A549 (cell line): ENCODE results near the gene KRTAP12-2.

Source experiments
- CEBPB ChIP-seq, 2 experiments: fragments of >200 bp in 1 of 2; sonication (Bioruptor Twin) in 1 of 2; formaldehyde crosslinking in 1 of 2; IDR thresholded peaks; 2 replicates each; pipeline ENCODE4 v1.6.1; 2012 to 2016
- CTCF ChIP-seq: fragments of >200 bp; sonication (Bioruptor Twin); formaldehyde crosslinking; IDR thresholded peaks from 3 replicates; pipeline ENCODE4 v1.5.1; 2016
- ELK1 ChIP-seq: fragments of 150-350 bp; IDR thresholded peaks from 2 replicates; pipeline ENCODE4 v1.6.1; 2014; ENCODE audit warnings: low read depth, mild to moderate bottlenecking, low read length
- FOSB ChIP-seq: fragments of 250-450 bp; sonication (Bioruptor Pico); IDR thresholded peaks from 2 replicates; pipeline ENCODE4 v1.5.0; 2020; ENCODE audit warnings: mild to moderate bottlenecking, moderate library complexity
- MAX ChIP-seq: IDR thresholded peaks from 2 replicates; pipeline ENCODE4 v1.6.1; 2012
- NFE2L2 ChIP-seq: fragments of 150-350 bp; conservative IDR thresholded peaks from 2 replicates; pipeline ENCODE4 v1.6.1; 2014; ENCODE audit warnings: low read length
- POLR2A ChIP-seq: IDR thresholded peaks from 2 replicates; pipeline ENCODE4 v1.6.1; 2012; ENCODE audit warnings: mild to moderate bottlenecking, low read length
- POLR2AphosphoS2 ChIP-seq: conservative IDR thresholded peaks from 2 replicates; pipeline ENCODE4 v1.6.1; 2012; ENCODE audit warnings: low read length, improper control_type of control experiment, inconsistent platforms
- RAD21 ChIP-seq, 2 experiments: fragments of >200 bp in 1 of 2; sonication (Bioruptor Twin) in 1 of 2; formaldehyde crosslinking in 1 of 2; IDR thresholded peaks in 1 of 2; conservative IDR thresholded peaks in 1 of 2; 2 replicates in 1 of 2; 3 replicates in 1 of 2; pipeline ENCODE4 v1.6.1; 2012 to 2018; ENCODE audit warnings: inconsistent platforms in 1 of 2
- RCOR1 ChIP-seq: fragments of 150-350 bp; IDR thresholded peaks from 2 replicates; pipeline ENCODE4 v1.6.1; 2014; ENCODE audit warnings: antibody characterized with exemption, low read length, low read depth
- REST ChIP-seq: fragments of 200-600 bp; sonication (generic); IDR thresholded peaks from 2 replicates; pipeline ENCODE4 v1.6.1; 2016; ENCODE audit warnings: antibody characterized with exemption, mild to moderate bottlenecking, moderate library complexity
- RFX5 ChIP-seq: fragments of 450-650 bp; IDR thresholded peaks from 2 replicates; pipeline ENCODE4 v1.7.1; 2014; ENCODE audit warnings: antibody characterized with exemption, mild to moderate bottlenecking, moderate library complexity
- TFCP2L1 ChIP-seq: fragments of 250-450 bp; sonication (Bioruptor Pico); IDR thresholded peaks from 2 replicates; pipeline ENCODE4 v1.5.0; 2021; ENCODE audit warnings: mild to moderate bottlenecking
- ZNF302 ChIP-seq: fragments of 250-450 bp; sonication (Bioruptor Pico); IDR thresholded peaks from 2 replicates; pipeline ENCODE4 v1.9.0; 2021; ENCODE audit warnings: inconsistent platforms, mild to moderate bottlenecking, moderate library complexity

GRCh38 chr21:44701541-44701940, 34.8 kb upstream of the KRTAP12-2 start:
- TF ChIP-seq FOSB (no peak), ZNF302 (CRISPR knock-in tag) (no peak), CTCF (no peak), RFX5 (no peak), MAX (no peak), NFE2L2 (no peak), POLR2A (no peak), CEBPB (IDR thresholded peaks at IDR 0.05) (no peak), POLR2AphosphoS2 (no peak), RCOR1 (no peak), REST (no peak), ELK1 (no peak), TFCP2L1 (no peak), RAD21 (conservative IDR thresholded peaks at IDR 0.05 in 1 of 2, IDR thresholded peaks at IDR 0.05 in 1 of 2) (no peak)
